GM11168 (cell line): ENCODE results near the gene SEMA3A.

ENCODE experiments used
- in situ Hi-C: fragments of 300-500 bp; cut with MboI; formaldehyde crosslinking; loops from one replicate; pipeline ENCODE4 v1.12.0; 2022; ENCODE audit warnings: low sequenced_read_pairs; ENCODE audit not compliant: unreplicated experiment

The SEMA3A gene

GRCh38 chr7:84027678-84028077 is 166.9 kb downstream of the SEMA3A start:
- in situ Hi-C loops, result no loop called here

GRCh38 chr7:84025332-84025927 is 169.2 kb downstream of the SEMA3A start:
- in situ Hi-C loops, result no loop called here

GRCh38 chr7:84022684-84023308 is 171.8 kb downstream of the SEMA3A start:
- in situ Hi-C loops, result no loop called here

GRCh38 chr7:84022009-84022408 is 172.6 kb downstream of the SEMA3A start:
- in situ Hi-C loops, result no loop called here

- in situ Hi-C loops, result no loop called here
These were observed 173.2 kb downstream of the SEMA3A start for GRCh38 chr7:84021292-84021908.

- in situ Hi-C loops, result no loop called here
These were observed 176.9 kb downstream of the SEMA3A start for GRCh38 chr7:84017651-84018050.

GRCh38 chr7:84013616-84014240 is 180.9 kb downstream of the SEMA3A start:
- in situ Hi-C loops, result no loop called here

GRCh38 chr7:84009782-84010181 is 184.8 kb downstream of the SEMA3A start:
- in situ Hi-C loops, result no loop called here

GRCh38 chr7:84009051-84009450 is 185.5 kb downstream of the SEMA3A start:
- in situ Hi-C loops, result no loop called here

- in situ Hi-C loops, result no loop called here
These were observed 191.4 kb downstream of the SEMA3A start for GRCh38 chr7:84003191-84003590.

- in situ Hi-C loops, result no loop called here
These were observed 192.2 kb downstream of the SEMA3A start for GRCh38 chr7:84002348-84002747.

GRCh38 chr7:83996879-83997278 is 197.7 kb downstream of the SEMA3A start:
- in situ Hi-C loops, result no loop called here

- in situ Hi-C loops, result no loop called here
These were observed 206.8 kb downstream of the SEMA3A start for GRCh38 chr7:83987764-83988163.

- in situ Hi-C loops, result no loop called here
These were observed 208.8 kb downstream of the SEMA3A start for GRCh38 chr7:83985821-83986220.

- in situ Hi-C loops, result no loop called here
These were observed 210.0 kb downstream of the SEMA3A start for GRCh38 chr7:83984591-83984990.

- in situ Hi-C loops, result no loop called here
These were observed 210.5 kb downstream of the SEMA3A start for GRCh38 chr7:83984076-83984475.

GRCh38 chr7:83983606-83984005 is 211.0 kb downstream of the SEMA3A start:
- in situ Hi-C loops, result no loop called here

- in situ Hi-C loops, result no loop called here
These were observed 218.3 kb downstream of the SEMA3A start for GRCh38 chr7:83976302-83976701.

- in situ Hi-C loops, result no loop called here
These were observed 224.5 kb downstream of the SEMA3A start for GRCh38 chr7:83970081-83970480.

- in situ Hi-C loops, result loop anchor here (10.0 kb wide), 1 partner anchor 1060 kb away; no protein-coding TSS in a partner anchor
These were observed 230.3 kb downstream of the SEMA3A start for GRCh38 chr7:83964318-83964717.

- in situ Hi-C loops, result no loop called here
These were observed 237.3 kb downstream of the SEMA3A start for GRCh38 chr7:83957333-83957732.
